ENCODE results near the gene CWC27. TPM values are rescaled to one million over a fixed set of nuclear protein-coding genes. Genes with fewer than 3 reads are reported as not detected.
A peak's percentile ranks its signal among the peaks of the same experiment; 100 is the strongest.
"Not testable (repeated sequence)": the region's sequence is repeated elsewhere in the genome, so short reads cannot be mapped to it uniquely, and the experiment has no call there.

Gene CWC27
- total and polyA plus RNA-seq, 2 of the 13 experiments (the other 11 are each of a cell fraction or from before 2014, with no cell fraction given): 21.1 to 25.7 TPM

GRCh38 chr5:64900618-64901017 lies 131.9 kb downstream of the CWC27 start (continued):
- TF ChIP-seq, protein P1, sequence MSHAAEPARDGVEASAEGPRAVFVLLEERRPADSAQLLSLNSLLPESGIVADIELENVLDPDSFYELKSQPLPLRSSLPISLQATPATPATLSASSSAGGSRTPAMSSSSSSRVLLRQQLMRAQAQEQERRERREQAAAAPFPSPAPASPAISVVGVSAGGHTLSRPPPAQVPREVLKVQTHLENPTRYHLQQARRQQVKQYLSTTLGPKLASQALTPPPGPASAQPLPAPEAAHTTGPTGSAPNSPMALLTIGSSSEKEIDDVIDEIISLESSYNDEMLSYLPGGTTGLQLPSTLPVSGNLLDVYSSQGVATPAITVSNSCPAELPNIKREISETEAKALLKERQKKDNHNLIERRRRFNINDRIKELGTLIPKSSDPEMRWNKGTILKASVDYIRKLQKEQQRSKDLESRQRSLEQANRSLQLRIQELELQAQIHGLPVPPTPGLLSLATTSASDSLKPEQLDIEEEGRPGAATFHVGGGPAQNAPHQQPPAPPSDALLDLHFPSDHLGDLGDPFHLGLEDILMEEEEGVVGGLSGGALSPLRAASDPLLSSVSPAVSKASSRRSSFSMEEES (CRISPR knock-in tag; IDR thresholded peaks at IDR 0.05): peak; percentile 47; the same call in 1 of the 2 replicates
- TF ChIP-seq KLF13 (CRISPR knock-in tag; IDR thresholded peaks at IDR 0.05): no peak
- no peak for TF ChIP-seq NR2F6 (IDR thresholded peaks at IDR 0.05)
- TF ChIP-seq NR2F6 (CRISPR knock-in tag; IDR thresholded peaks at IDR 0.05): no peak
- no peak for TF ChIP-seq FOXP1 (IDR thresholded peaks at IDR 0.05)
- peak; percentile 14; the same call in 1 of the 2 replicates for TF ChIP-seq FOXP1 (CRISPR knock-in tag; IDR thresholded peaks at IDR 0.05)
- TF ChIP-seq, protein P2, sequence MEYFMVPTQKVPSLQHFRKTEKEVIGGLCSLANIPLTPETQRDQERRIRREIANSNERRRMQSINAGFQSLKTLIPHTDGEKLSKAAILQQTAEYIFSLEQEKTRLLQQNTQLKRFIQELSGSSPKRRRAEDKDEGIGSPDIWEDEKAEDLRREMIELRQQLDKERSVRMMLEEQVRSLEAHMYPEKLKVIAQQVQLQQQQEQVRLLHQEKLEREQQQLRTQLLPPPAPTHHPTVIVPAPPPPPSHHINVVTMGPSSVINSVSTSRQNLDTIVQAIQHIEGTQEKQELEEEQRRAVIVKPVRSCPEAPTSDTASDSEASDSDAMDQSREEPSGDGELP (IDR thresholded peaks at IDR 0.05; ENCODE audit: borderline replicate concordance, low read depth): no peak
- no peak for TF ChIP-seq SOX13 (IDR thresholded peaks at IDR 0.05)
- peak in 1 of 2 experiments; percentile 76; a peak in 2 of 4 replicates for TF ChIP-seq SOX13 (CRISPR knock-in tag; conservative IDR thresholded peaks at IDR 0.05 in 1 of 2, IDR thresholded peaks at IDR 0.05 in 1 of 2)
- TF ChIP-seq FOXA3 (CRISPR knock-in tag; IDR thresholded peaks at IDR 0.05): peak; percentile 53; the same call in 1 of the 2 replicates
- TF ChIP-seq RORA (CRISPR knock-in tag; IDR thresholded peaks at IDR 0.05): no peak
- TF ChIP-seq RFX1 (IDR thresholded peaks at IDR 0.05): peak; percentile 16; the same call in 1 of the 2 replicates

- H3K36me3 ChIP-seq (replicated peaks in 1 of 2; ENCODE audit: control insufficient read depth in 1 of 2, insufficient read depth in 2 of 2, low read length in 2 of 2); in situ Hi-C loops (cut with HindIII; ENCODE audit: extremely low pct_ligation_motif_present, low pct_unique_long_range_greater_than_20kb); POLR2A ChIA-PET; ATAC-seq; H3K27ac ChIP-seq (ENCODE audit: extremely low read length, insufficient read depth, low read length); CTCF ChIA-PET (ENCODE audit: low intra/inter-chr PET ratio, low total read pairs); H3K79me2 ChIP-seq (ENCODE audit: insufficient read depth, low read length); H3K27me3 ChIP-seq (ENCODE audit: control insufficient read depth in 1 of 2, insufficient read depth in 2 of 2, low read length in 2 of 2); H2AFZ ChIP-seq (ENCODE audit: low read length); DNase-seq (ENCODE audit: low spot score); FAIRE-seq; intact Hi-C loops (cut with micrococcal nuclease; ENCODE audit: unreplicated experiment); H3K4me1 ChIP-seq (ENCODE audit: insufficient read depth, low read length); H3K4me2 ChIP-seq (ENCODE audit: low read depth, low read length); BruUV-seq (replicated peaks); H3K9ac ChIP-seq (ENCODE audit: insufficient read depth, low read depth, low read length); H4K20me1 ChIP-seq (ENCODE audit: insufficient read depth, low read length); H3K9me3 ChIP-seq (ENCODE audit: low read length); H3K4me3 ChIP-seq (replicated peaks in 1 of 3; ENCODE audit: insufficient read depth in 1 of 3, low read depth in 2 of 3, low read length in 3 of 3): not testable (repeated sequence)
Observed at GRCh38 chr5:64907399-64907798, 138.7 kb downstream of the CWC27 start.
